Measurements from ENCODE around the gene FMNL2.

Gene FMNL2

GRCh38 chr2:152649997-152650396, 315.0 kb downstream of the FMNL2 start:
- DNase-seq (ENCODE audit: low spot score) = no peak

DNA sequence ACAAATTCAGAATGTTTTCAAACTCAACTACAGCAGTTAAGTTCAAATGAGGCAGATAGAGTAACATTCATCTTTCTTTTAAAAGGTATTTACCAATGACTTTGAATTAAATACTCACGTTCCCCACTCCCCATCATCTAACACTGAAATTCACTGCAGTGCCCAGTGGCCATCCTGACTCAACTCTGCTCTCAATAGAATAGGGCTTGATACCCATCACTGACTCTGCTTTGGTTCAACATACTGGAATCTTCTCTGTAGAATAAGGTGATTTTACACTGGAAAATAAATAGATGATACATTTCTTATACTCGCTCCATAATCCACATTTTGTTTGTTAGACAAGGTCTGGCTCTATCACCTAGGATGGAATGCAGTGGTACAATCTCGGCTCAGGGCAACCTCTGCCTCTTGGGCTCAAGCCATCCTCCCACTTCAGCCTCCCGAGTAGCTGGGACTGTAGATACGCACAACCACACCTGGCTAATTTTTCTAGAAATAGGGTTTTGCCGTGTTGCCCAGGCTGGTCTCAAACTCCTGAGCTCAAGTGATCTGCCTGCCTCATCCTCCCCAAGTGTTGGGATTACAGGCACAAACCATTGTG, 315.9 kb downstream of the FMNL2 start:
- DNase-seq (ENCODE audit: low spot score) = no peak

- no peak for DNase-seq (ENCODE audit: low spot score)
Measured at GRCh38 chr2:152651834-152652233, 316.9 kb downstream of the FMNL2 start.

DNA sequence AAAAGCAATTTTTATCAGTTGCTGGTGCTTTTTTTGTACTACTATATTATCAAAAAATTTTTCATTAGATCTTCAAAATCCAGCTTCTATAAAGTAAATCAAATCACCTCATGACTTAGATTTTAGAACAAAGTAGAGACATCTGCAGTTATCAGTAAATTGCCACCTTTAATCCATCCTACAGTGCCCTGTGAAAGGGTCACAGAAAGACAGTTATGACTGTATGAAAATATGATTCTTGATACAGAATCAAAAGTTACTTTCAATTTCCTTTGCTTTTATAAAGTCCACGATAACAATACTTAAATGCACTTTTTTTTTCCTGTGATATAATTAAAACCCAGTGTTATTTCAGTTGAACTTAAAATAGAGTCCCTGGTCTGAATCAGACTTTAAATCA, 320.9 kb downstream of the FMNL2 start:
- DNase-seq (ENCODE audit: low spot score) = no peak

DNA sequence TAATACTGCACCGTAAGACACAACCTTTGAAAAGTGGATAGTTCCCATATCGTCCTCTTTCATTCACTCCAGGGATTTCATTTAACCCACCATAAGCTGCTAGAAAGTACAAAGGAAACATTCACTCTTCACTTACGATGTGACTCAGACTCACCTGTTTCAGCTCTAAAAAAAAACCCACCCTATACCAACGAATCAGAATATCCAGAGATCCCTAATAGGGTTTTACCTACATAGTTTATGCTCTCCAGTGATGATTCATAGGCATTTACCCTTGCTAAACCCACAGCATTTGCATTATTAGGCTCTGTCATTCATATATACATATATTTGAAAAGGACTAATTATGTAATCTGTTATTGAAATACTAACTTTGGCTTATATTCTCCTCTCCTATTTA, 322.1 kb downstream of the FMNL2 start:
- no peak for DNase-seq (ENCODE audit: low spot score)

DNA sequence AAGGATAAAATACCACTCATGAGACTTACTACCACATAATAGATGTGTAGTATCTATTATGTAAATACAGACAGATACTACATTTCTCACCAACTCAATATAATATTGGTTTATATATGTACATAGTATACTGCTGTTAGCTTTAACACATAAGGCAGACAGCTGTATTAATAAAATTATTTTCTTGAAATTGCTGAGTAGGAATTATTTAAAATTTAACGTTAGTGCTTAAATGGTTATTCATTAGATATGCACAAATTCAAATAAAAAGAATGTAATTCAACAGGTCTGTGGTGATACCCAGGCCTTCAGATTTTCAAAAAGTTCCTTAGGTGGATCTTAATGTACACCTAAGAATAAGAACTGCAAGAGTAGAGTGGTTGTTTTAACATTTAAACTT, 323.2 kb downstream of the FMNL2 start:
- no peak for DNase-seq (ENCODE audit: low spot score)

GRCh38 chr2:152661076-152661475, 326.1 kb downstream of the FMNL2 start:
- DNase-seq (ENCODE audit: low spot score) = no peak

DNA sequence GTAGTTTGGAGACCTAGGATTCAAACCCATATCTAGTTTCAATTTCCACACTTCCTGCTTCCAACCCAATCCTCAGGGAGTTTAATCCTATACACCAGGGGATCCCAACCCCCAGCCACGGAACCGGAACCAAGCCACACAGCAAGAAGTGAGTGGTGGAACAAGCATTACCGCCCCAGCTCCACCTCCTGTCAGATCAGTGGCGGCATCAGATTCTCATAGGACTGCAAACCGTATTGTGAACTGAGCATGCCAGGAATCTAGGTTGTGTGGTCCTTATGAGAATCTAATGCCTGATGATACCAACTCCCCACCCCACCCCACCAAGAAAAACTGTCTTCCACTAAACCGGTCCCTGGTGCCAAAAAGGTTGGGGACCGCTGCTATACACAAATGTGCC, 329.8 kb downstream of the FMNL2 start:
- DNase-seq (ENCODE audit: low spot score) = no peak

GRCh38 chr2:152674334-152674733, 339.4 kb downstream of the FMNL2 start:
- no peak for DNase-seq (ENCODE audit: low spot score)

GRCh38 chr2:152676461-152676860, 341.5 kb downstream of the FMNL2 start:
- no peak for DNase-seq (ENCODE audit: low spot score)

GRCh38 chr2:152678808-152679207, 343.8 kb downstream of the FMNL2 start:
- no peak for DNase-seq (ENCODE audit: low spot score)

GRCh38 chr2:152682663-152683062, 347.7 kb downstream of the FMNL2 start:
- no peak for DNase-seq (ENCODE audit: low spot score)

- no peak for DNase-seq (ENCODE audit: low spot score)
Measured at GRCh38 chr2:152683400-152683799, 348.4 kb downstream of the FMNL2 start.

- no peak for DNase-seq (ENCODE audit: low spot score)
Measured at GRCh38 chr2:152686321-152686720, 351.3 kb downstream of the FMNL2 start.

GRCh38 chr2:152693033-152693432, 358.1 kb downstream of the FMNL2 start:
- DNase-seq (ENCODE audit: low spot score) = no peak

GRCh38 chr2:152694161-152694661, 359.2 kb downstream of the FMNL2 start:
- DNase-seq (ENCODE audit: low spot score) = peak; percentile 11

GRCh38 chr2:152695763-152696162, 360.8 kb downstream of the FMNL2 start:
- DNase-seq (ENCODE audit: low spot score) = no peak

GRCh38 chr2:152696476-152696875, 361.5 kb downstream of the FMNL2 start:
- no peak for DNase-seq (ENCODE audit: low spot score)

All from CD4-positive, alpha-beta T cell treated with Interleukin-6 at 100 ng/mL for 8 hours (primary cell).